GM23338 (cell line): ENCODE data around the gene C20orf141. TPM values are rescaled to one million over a fixed set of nuclear protein-coding genes. Genes with fewer than 3 reads are reported as not detected.

Source experiments
- ATAC-seq: fragments of 200-7000 bp; cut with Tn5 transposase; 3 replicates; pipeline ENCODE4 v1.9.1; 2020
- DNase-seq: peaks from one replicate; pipeline ENCODE4 v3.0.0-alpha.2; 2015; ENCODE audit warnings: low spot score
- H2AFZ ChIP-seq: fragments of 200-600 bp; sonication (generic); 2 replicates; pipeline ENCODE4 v1.8.0; 2016; ENCODE audit warnings: antibody characterized with exemption, mild to moderate bottlenecking, moderate library complexity
- H3F3A ChIP-seq: fragments of 200-600 bp; sonication (generic); replicated peaks from 2 replicates; pipeline ENCODE4 v1.8.0; 2017; ENCODE audit warnings: antibody characterized with exemption, mixed run types, low read depth
- H3K27ac ChIP-seq: fragments of 200-600 bp; sonication (generic); 2 replicates; pipeline ENCODE4 v1.6.1; 2016; ENCODE audit warnings: low read depth
- H3K27me3 ChIP-seq: fragments of 200-600 bp; sonication (generic); 2 replicates; pipeline ENCODE4 v1.8.0; 2016; ENCODE audit warnings: mild to moderate bottlenecking, mixed run types, moderate library complexity; ENCODE audit not compliant: insufficient read depth
- H3K36me3 ChIP-seq: fragments of 200-600 bp; sonication (generic); 2 replicates; pipeline ENCODE4 v1.8.0; 2016; ENCODE audit warnings: mild to moderate bottlenecking; ENCODE audit not compliant: insufficient read depth
- H3K4me1 ChIP-seq: fragments of 200-600 bp; sonication (generic); 2 replicates; pipeline ENCODE4 v1.8.0; 2016; ENCODE audit warnings: mild to moderate bottlenecking, moderate library complexity; ENCODE audit not compliant: insufficient read depth
- H3K4me2 ChIP-seq: fragments of 200-600 bp; sonication (generic); 2 replicates; pipeline ENCODE4 v1.7.1; 2017; ENCODE audit warnings: mixed run types
- H3K4me3 ChIP-seq: fragments of 200-600 bp; sonication (generic); 2 replicates; pipeline ENCODE4 v1.6.1; 2016; ENCODE audit warnings: mixed run types
- H3K79me2 ChIP-seq: fragments of 200-600 bp; sonication (generic); replicated peaks from 2 replicates; pipeline ENCODE4 v1.8.0; 2017; ENCODE audit warnings: mild to moderate bottlenecking; ENCODE audit not compliant: insufficient read depth
- H3K9me2 ChIP-seq: fragments of 200-600 bp; sonication (generic); 2 replicates; pipeline ENCODE4 v1.8.0; 2017; ENCODE audit not compliant: insufficient read depth
- H4K20me1 ChIP-seq: fragments of 200-600 bp; sonication (generic); replicated peaks from 2 replicates; pipeline ENCODE4 v1.8.0; 2017; ENCODE audit warnings: mild to moderate bottlenecking; ENCODE audit not compliant: insufficient read depth
- H3K27ac Mint-ChIP-seq: 2 replicates; pipeline ENCODE4 v1.8.0; 2020; ENCODE audit warnings: inconsistent platforms, mild to moderate bottlenecking, moderate library complexity, mixed read lengths
- H3K27me3 Mint-ChIP-seq: 3 replicates; pipeline ENCODE4 v1.8.0; 2022; ENCODE audit warnings: low read depth, mild to moderate bottlenecking, moderate library complexity, mixed read lengths, inconsistent platforms; ENCODE audit not compliant: insufficient read depth, poor library complexity
- H3K36me3 Mint-ChIP-seq: 3 replicates; pipeline ENCODE4 v1.8.0; 2021; ENCODE audit warnings: low read depth, mild to moderate bottlenecking, inconsistent platforms, moderate library complexity, mixed read lengths
- H3K4me1 Mint-ChIP-seq: 3 replicates; pipeline ENCODE4 v1.8.0; 2020; ENCODE audit warnings: mild to moderate bottlenecking, inconsistent platforms, mixed read lengths
- H3K4me3 Mint-ChIP-seq: 3 replicates; pipeline ENCODE4 v1.8.0; 2021; ENCODE audit warnings: moderate library complexity, mild to moderate bottlenecking, inconsistent platforms, mixed read lengths
- H3K9me3 Mint-ChIP-seq: 3 replicates; pipeline ENCODE4 v1.8.0; 2020; ENCODE audit warnings: moderate library complexity, mild to moderate bottlenecking, inconsistent platforms, mixed read lengths
- CREB1 ChIP-seq: fragments of 250-450 bp; sonication (Bioruptor Pico); IDR thresholded peaks from 2 replicates; pipeline ENCODE4 v1.5.0; 2020; ENCODE audit warnings: low read depth, mild to moderate bottlenecking, moderate library complexity
- CTCF ChIP-seq, 2 experiments: fragments of 200-600 bp in 1 of 2; sonication (generic) in 1 of 2; conservative IDR thresholded peaks; 2 replicates each; pipeline versions ENCODE4 v1.5.1 to v1.6.1; 2016 to 2017; ENCODE audit warnings: antibody characterized with exemption in 2 of 2, low read depth in 2 of 2, mild to moderate bottlenecking in 2 of 2, moderate library complexity in 1 of 2
- EZH2phosphoT487 ChIP-seq: fragments of 200-600 bp; sonication (generic); IDR thresholded peaks from one replicate; pipeline ENCODE4 v1.8.1; 2018; ENCODE audit warnings: antibody characterized with exemption; ENCODE audit not compliant: unreplicated experiment
- JUNB ChIP-seq: IDR thresholded peaks from one replicate; pipeline ENCODE4 v1.6.1; 2016; ENCODE audit warnings: antibody characterized with exemption; ENCODE audit not compliant: unreplicated experiment
- NANOG ChIP-seq: IDR thresholded peaks from 2 replicates; pipeline ENCODE4 v1.6.1; 2016; ENCODE audit warnings: antibody characterized with exemption, borderline replicate concordance
- POLR2AphosphoS5 ChIP-seq: IDR thresholded peaks from 2 replicates; pipeline ENCODE4 v1.6.1; 2016; ENCODE audit warnings: antibody characterized with exemption, low read depth
- REST ChIP-seq: IDR thresholded peaks from one replicate; pipeline ENCODE4 v1.6.1; 2018; ENCODE audit warnings: antibody characterized with exemption; ENCODE audit not compliant: unreplicated experiment
- STAT1 ChIP-seq: IDR thresholded peaks from one replicate; pipeline ENCODE4 v1.6.1; 2016; ENCODE audit warnings: antibody characterized with exemption; ENCODE audit not compliant: unreplicated experiment
- ZNF114 ChIP-seq: fragments of 250-450 bp; sonication (Bioruptor Pico); IDR thresholded peaks from 2 replicates; pipeline ENCODE4 v1.5.0; 2020; ENCODE audit warnings: mild to moderate bottlenecking, moderate library complexity
- ZNF331 ChIP-seq: fragments of 250-450 bp; sonication (Bioruptor Pico); IDR thresholded peaks from 2 replicates; pipeline ENCODE4 v1.5.0; 2020; ENCODE audit warnings: low read depth, mild to moderate bottlenecking, moderate library complexity
- ZNF462 ChIP-seq: fragments of 250-450 bp; sonication (Bioruptor Pico); IDR thresholded peaks from 2 replicates; pipeline ENCODE4 v1.5.0; 2020; ENCODE audit warnings: mild to moderate bottlenecking, moderate library complexity
- polyA plus RNA-seq: library from polyadenylated mRNA; unstranded; fragments of >200 nt; fragmentation: Nextera tagmentation; extraction: Ambion mirVana; gene quantifications from 2 replicates; pipeline ENCODE4 v1.2.1, GENCODE V29; 2016
- total RNA-seq: library from RNA; depleted of rRNA; stranded (reverse); fragments of >200 nt; shearing (Covaris generic); gene quantifications from 2 replicates; pipeline ENCODE4 v1.2.3, GENCODE V29; 2014

C20orf141 gene
- total and polyA plus RNA-seq, 2 experiments from 2014 or later = not detected

- H3K27ac Mint-ChIP-seq = no peak overlapping the region
Observed at GRCh38 chr20:2814076-2814475, 711 bp upstream of the C20orf141 start.

More at GRCh38 chr20:2814076-2814475, 711 bp upstream of the C20orf141 start:
- Histone ChIP-seq H3K36me3 (no peaks in the 10 kb centered on the region), H3K27ac (no peak overlapping the region), H2AFZ (no peak overlapping the region), H3K27me3 (peaks cover 56% of the 10 kb centered on the region), H3F3A (no peaks in the 10 kb centered on the region), H3K4me1 (no peaks in the 10 kb centered on the region), H3K4me2 (no peak overlapping the region), H3K79me2 (no peaks in the 10 kb centered on the region), H4K20me1 (no peaks in the 10 kb centered on the region), H3K9me2 (no peaks in the 10 kb centered on the region), H3K4me3 (no peak overlapping the region)
- peaks cover 16% of the 10 kb centered on the region for H3K27me3 Mint-ChIP-seq
- no peak for DNase-seq
- no peaks in the 10 kb centered on the region for H3K4me1 Mint-ChIP-seq
- no peak overlapping the region for H3K4me3 Mint-ChIP-seq
- no peak for TF ChIP-seq CTCF (conservative IDR thresholded peaks at IDR 0.05; ENCODE audit: low read depth in 2 of 2)
- TF ChIP-seq CREB1 (CRISPR knock-in tag) = no peak
- no peak for TF ChIP-seq ZNF462 (CRISPR knock-in tag)
- no peak for TF ChIP-seq EZH2phosphoT487
- TF ChIP-seq JUNB = no peak
- no peak for TF ChIP-seq NANOG
- TF ChIP-seq STAT1 = no peak
- no peak for TF ChIP-seq ZNF114
- TF ChIP-seq ZNF331 (CRISPR knock-in tag) = no peak
- no peak for TF ChIP-seq REST
- no peak for TF ChIP-seq POLR2AphosphoS5
- peaks cover 7% of the 10 kb centered on the region for H3K9me3 Mint-ChIP-seq
- ATAC-seq = no peak
- no peaks in the 10 kb centered on the region for H3K36me3 Mint-ChIP-seq
